OCI-LY7 (cell line): Measurements from ENCODE around the gene FLRT2.

ENCODE experiments used
- EZH2phosphoT487 ChIP-seq: fragments of 200-600 bp; sonication (generic); IDR thresholded peaks from 2 replicates; pipeline ENCODE4 v1.6.1; 2018; ENCODE audit warnings: low read depth, borderline replicate concordance, mild to moderate bottlenecking, mixed run types, antibody characterized with exemption, low read length, moderate library complexity, mixed read lengths
- TF ChIP-seq, protein P1 (sequence below): fragments of 200-600 bp; sonication (generic); conservative IDR thresholded peaks from 2 replicates; pipeline ENCODE4 v1.5.1; 2014; ENCODE audit warnings: mild to moderate bottlenecking, antibody characterized with exemption, low read length, moderate library complexity, mixed read lengths

GRCh38 chr14:85579942-85580341 lies 50.0 kb downstream of the FLRT2 start:
- TF ChIP-seq, protein P1, sequence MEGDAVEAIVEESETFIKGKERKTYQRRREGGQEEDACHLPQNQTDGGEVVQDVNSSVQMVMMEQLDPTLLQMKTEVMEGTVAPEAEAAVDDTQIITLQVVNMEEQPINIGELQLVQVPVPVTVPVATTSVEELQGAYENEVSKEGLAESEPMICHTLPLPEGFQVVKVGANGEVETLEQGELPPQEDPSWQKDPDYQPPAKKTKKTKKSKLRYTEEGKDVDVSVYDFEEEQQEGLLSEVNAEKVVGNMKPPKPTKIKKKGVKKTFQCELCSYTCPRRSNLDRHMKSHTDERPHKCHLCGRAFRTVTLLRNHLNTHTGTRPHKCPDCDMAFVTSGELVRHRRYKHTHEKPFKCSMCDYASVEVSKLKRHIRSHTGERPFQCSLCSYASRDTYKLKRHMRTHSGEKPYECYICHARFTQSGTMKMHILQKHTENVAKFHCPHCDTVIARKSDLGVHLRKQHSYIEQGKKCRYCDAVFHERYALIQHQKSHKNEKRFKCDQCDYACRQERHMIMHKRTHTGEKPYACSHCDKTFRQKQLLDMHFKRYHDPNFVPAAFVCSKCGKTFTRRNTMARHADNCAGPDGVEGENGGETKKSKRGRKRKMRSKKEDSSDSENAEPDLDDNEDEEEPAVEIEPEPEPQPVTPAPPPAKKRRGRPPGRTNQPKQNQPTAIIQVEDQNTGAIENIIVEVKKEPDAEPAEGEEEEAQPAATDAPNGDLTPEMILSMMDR = no peak
- no peak for TF ChIP-seq EZH2phosphoT487
